Loucy (cell line): ENCODE measurements around the gene PDE6B.

Source experiments
- H2AFZ ChIP-seq: fragments of 200-600 bp; sonication (generic); 2 replicates; pipeline ENCODE4 v1.6.0; 2016; ENCODE audit warnings: antibody characterized with exemption, mild to moderate bottlenecking, low read length, moderate library complexity
- H3F3A ChIP-seq: fragments of 200-600 bp; 2 replicates; pipeline ENCODE4 v1.6.0; 2016; ENCODE audit warnings: antibody characterized with exemption, low read depth, mild to moderate bottlenecking
- H3K27me3 ChIP-seq: fragments of 200-600 bp; sonication (generic); 2 replicates; pipeline ENCODE4 v1.6.1; 2014; ENCODE audit warnings: low read length, mild to moderate bottlenecking; ENCODE audit not compliant: insufficient read depth, poor library complexity, severe bottlenecking
- H3K36me3 ChIP-seq: fragments of 200-600 bp; sonication (generic); 2 replicates; pipeline ENCODE4 v1.6.1; 2016; ENCODE audit warnings: low read length; ENCODE audit not compliant: insufficient read depth
- H3K4me1 ChIP-seq: fragments of 200-600 bp; sonication (generic); 2 replicates; pipeline ENCODE4 v1.5.1; 2014; ENCODE audit warnings: low read length, mild to moderate bottlenecking; ENCODE audit not compliant: insufficient read depth, poor library complexity, severe bottlenecking
- H3K4me2 ChIP-seq: fragments of 200-600 bp; sonication (generic); 2 replicates; pipeline ENCODE4 v1.6.0; 2014; ENCODE audit warnings: antibody characterized with exemption, low read length, low read depth, mild to moderate bottlenecking; ENCODE audit not compliant: poor library complexity, severe bottlenecking
- H3K4me3 ChIP-seq: fragments of 200-600 bp; sonication (generic); 2 replicates; pipeline ENCODE4 v1.5.1; 2014; ENCODE audit warnings: low read length, mild to moderate bottlenecking, mixed read lengths; ENCODE audit not compliant: poor library complexity, severe bottlenecking
- H3K79me2 ChIP-seq: fragments of 200-600 bp; sonication (generic); 2 replicates; pipeline ENCODE4 v1.6.1; 2014; ENCODE audit warnings: low read length; ENCODE audit not compliant: insufficient read depth
- H3K9ac ChIP-seq: fragments of 200-600 bp; sonication (generic); 2 replicates; pipeline ENCODE4 v1.6.0; 2014; ENCODE audit warnings: mild to moderate bottlenecking, low read depth, low read length, moderate library complexity; ENCODE audit not compliant: poor library complexity, severe bottlenecking
- H3K9me2 ChIP-seq: fragments of 200-600 bp; sonication (generic); replicated peaks from 2 replicates; pipeline ENCODE4 v1.6.1; 2016; ENCODE audit warnings: low read depth, low read length, mixed read lengths
- H3K9me3 ChIP-seq: fragments of 200-600 bp; sonication (generic); 2 replicates; pipeline ENCODE4 v1.6.1; 2014; ENCODE audit warnings: mild to moderate bottlenecking, antibody characterized with exemption, low read length, low read depth; ENCODE audit not compliant: insufficient read depth
- H4K20me1 ChIP-seq: fragments of 200-600 bp; sonication (generic); 2 replicates; pipeline ENCODE4 v1.6.0; 2014; ENCODE audit warnings: antibody characterized with exemption, low read length, mild to moderate bottlenecking; ENCODE audit not compliant: insufficient read depth, poor library complexity, severe bottlenecking
- CTCF ChIP-seq: fragments of 200-600 bp; sonication (generic); conservative IDR thresholded peaks from 2 replicates; pipeline ENCODE4 v1.5.1; 2014; ENCODE audit warnings: mild to moderate bottlenecking, antibody characterized with exemption, low read length
- EZH2phosphoT487 ChIP-seq: fragments of 200-600 bp; IDR thresholded peaks from 2 replicates; pipeline ENCODE4 v1.6.1; 2018; ENCODE audit warnings: antibody characterized with exemption, mild to moderate bottlenecking, moderate library complexity, borderline replicate concordance

PDE6B gene

GRCh38 chr4:683247-683897 lies 58.0 kb downstream of the PDE6B start:
- TF ChIP-seq CTCF (no peak), EZH2phosphoT487 (no peak)
- Histone ChIP-seq H3K4me1 (no peaks in the 10 kb centered on the region), H3K4me2 (no peak overlapping the region), H3K9me3 (no peaks in the 10 kb centered on the region; the same call in 1 of the 2 replicates), H3K4me3 (no peak overlapping the region), H3K9ac (no peak overlapping the region), H4K20me1 (no peaks in the 10 kb centered on the region), H3K79me2 (no peaks in the 10 kb centered on the region), H2AFZ (no peak overlapping the region), H3K9me2 (no peaks in the 10 kb centered on the region), H3K36me3 (no peaks in the 10 kb centered on the region), H3K27me3 (no peaks in the 10 kb centered on the region), H3F3A (no peaks in the 10 kb centered on the region)

DNA sequence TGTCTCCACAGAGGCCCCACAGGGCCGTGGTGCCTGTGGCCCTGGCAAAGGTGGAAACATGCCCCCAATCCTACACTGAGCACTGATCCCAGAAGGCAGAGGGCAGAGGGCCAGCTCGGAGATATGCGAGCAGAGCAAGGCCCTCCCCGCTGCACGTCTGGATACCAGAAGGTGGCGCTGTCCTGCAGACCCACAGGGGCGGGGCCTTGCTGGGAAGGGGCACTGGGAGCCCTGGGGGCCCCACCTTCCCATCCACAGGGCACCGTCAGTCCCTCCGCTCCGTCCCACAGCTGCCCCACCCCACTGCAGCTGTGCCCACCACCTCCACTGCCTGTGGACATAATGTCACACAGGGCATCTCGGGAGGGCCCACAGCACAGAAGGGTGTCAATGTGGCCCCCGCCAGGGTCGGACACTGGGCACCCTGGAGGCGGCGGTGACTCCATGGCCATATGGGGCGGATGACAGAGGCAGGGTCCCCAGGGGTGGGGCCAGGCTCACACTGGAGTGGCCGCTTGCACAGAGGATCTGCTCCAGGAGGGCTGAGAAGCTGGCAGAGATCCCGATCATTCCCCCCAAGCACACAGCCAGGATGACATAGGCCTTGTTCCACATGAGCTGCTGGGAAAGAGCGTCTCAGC lies 58.7 kb downstream of the PDE6B start:
- Histone ChIP-seq H3K79me2 (no peaks in the 10 kb centered on the region), H3K4me1 (no peaks in the 10 kb centered on the region), H3K9me2 (no peaks in the 10 kb centered on the region), H3K4me3 (no peak overlapping the region), H3K36me3 (no peaks in the 10 kb centered on the region), H3K9me3 (no peaks in the 10 kb centered on the region; the same call in 1 of the 2 replicates), H3K4me2 (no peak overlapping the region), H3K27me3 (no peaks in the 10 kb centered on the region), H2AFZ (no peak overlapping the region), H3F3A (no peaks in the 10 kb centered on the region), H4K20me1 (no peaks in the 10 kb centered on the region), H3K9ac (no peak overlapping the region)
- TF ChIP-seq EZH2phosphoT487 (no peak), CTCF (peak; percentile 46)

DNA sequence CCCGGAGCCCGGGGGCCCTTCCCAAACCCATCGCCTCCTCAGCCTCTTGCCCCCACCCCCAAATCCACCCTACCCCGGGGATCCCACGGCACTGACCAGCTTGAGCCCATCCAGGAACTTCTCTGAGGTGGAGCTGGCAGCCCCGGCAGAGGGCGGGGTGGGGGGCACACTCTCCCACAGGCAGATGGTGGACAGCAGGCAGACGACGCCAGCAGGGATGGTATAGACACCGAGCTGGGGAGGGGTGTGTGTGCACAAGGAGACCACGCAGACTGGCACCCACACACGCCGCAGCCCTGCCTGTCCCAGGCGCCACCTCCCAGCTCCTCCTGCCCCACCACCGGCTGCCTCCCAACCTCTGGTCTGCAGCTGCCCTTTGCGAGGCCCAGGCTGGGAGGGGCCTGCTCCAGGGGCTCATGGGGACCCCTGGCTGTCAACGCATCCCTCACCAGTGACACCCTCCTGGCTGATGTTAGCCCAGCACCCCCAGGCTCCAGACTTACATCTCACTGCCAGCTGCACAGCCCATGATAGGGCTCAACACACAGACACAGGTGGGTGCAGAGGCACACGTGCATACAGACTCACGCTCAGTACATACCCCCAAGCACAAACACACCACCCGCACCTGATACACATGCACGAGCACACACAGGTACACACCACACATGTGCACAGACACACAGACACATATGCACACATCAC lies 59.4 kb downstream of the PDE6B start:
- Histone ChIP-seq H3K36me3 (no peaks in the 10 kb centered on the region), H3K9ac (no peak overlapping the region), H3K4me2 (no peak overlapping the region), H4K20me1 (no peaks in the 10 kb centered on the region), H3K9me2 (no peaks in the 10 kb centered on the region), H3K27me3 (no peaks in the 10 kb centered on the region), H3K79me2 (no peaks in the 10 kb centered on the region), H3K4me1 (no peaks in the 10 kb centered on the region), H3F3A (no peaks in the 10 kb centered on the region), H3K9me3 (no peaks in the 10 kb centered on the region; the same call in 1 of the 2 replicates), H2AFZ (no peak overlapping the region), H3K4me3 (no peak overlapping the region)
- TF ChIP-seq CTCF (no peak), EZH2phosphoT487 (no peak)
